Omental fat pad (tissue), 4 donors: ENCODE data around the gene MICU2. TPM values are rescaled to one million over a fixed set of nuclear protein-coding genes. Genes with fewer than 3 reads are reported as not detected.

ENCODE experiments used
- ATAC-seq: fragments of 150-250 bp; one replicate; pipeline ENCODE4 v1.9.1; 2016; ENCODE audit warnings: mild to moderate bottlenecking, moderate library complexity; ENCODE audit not compliant: low FRiP score
- DNase-seq: peaks from one replicate; pipeline ENCODE4 v3.0.0-alpha.2; 2019; ENCODE audit warnings: low spot score
- CTCF ChIP-seq, 3 donors: fragments of 450-650 bp; IDR thresholded peaks; one replicate each; pipeline ENCODE4 v1.5.1; 2016 to 2017; ENCODE audit warnings: antibody characterized with exemption in 3 of 3, mild to moderate bottlenecking in 3 of 3, moderate library complexity in 2 of 3
- total RNA-seq, 4 donors: library from RNA; depleted of rRNA; stranded (reverse); fragments of >200 nt; gene quantifications; one replicate each; pipeline ENCODE4 v1.1.0, GENCODE V29; 2016

Gene MICU2
- total RNA-seq, 4 donors from 2014 or later = 46.2 to 53.1 (median 47.9) TPM

- DNase-seq (peak; percentile 75), ATAC-seq (peak; percentile 87)
- peak in 2 of 3 donors; percentile 22 to 62 for TF ChIP-seq CTCF (IDR thresholded peaks at IDR 0.05)
Measured at GRCh38 chr13:21476893-21477472, 127.0 kb downstream of the MICU2 start.

GRCh38 chr13:21475115-21475514 is 128.9 kb downstream of the MICU2 start:
- no peak for TF ChIP-seq CTCF (IDR thresholded peaks at IDR 0.05)
- ATAC-seq = no peak

GRCh38 chr13:21470785-21471184 is 133.2 kb downstream of the MICU2 start:
- TF ChIP-seq CTCF (IDR thresholded peaks at IDR 0.05) = no peak
- DNase-seq = no peak
- no peak for ATAC-seq

More at GRCh38 chr13:21475115-21475514, 128.9 kb downstream of the MICU2 start:
- no peak for DNase-seq

GRCh38 chr13:21466527-21466926 is 137.4 kb downstream of the MICU2 start:
- TF ChIP-seq CTCF (IDR thresholded peaks at IDR 0.05) = no peak
- ATAC-seq (no peak), DNase-seq (no peak)

GRCh38 chr13:21465710-21466160 is 138.2 kb downstream of the MICU2 start:
- TF ChIP-seq CTCF (IDR thresholded peaks at IDR 0.05) = no peak
- no peak for ATAC-seq

GRCh38 chr13:21463424-21463823 is 140.5 kb downstream of the MICU2 start:
- DNase-seq (no peak), ATAC-seq (no peak)
- no peak for TF ChIP-seq CTCF (IDR thresholded peaks at IDR 0.05)

More at GRCh38 chr13:21465710-21466160, 138.2 kb downstream of the MICU2 start:
- no peak for DNase-seq

- DNase-seq (no peak), ATAC-seq (no peak)
- no peak for TF ChIP-seq CTCF (IDR thresholded peaks at IDR 0.05)
Measured at GRCh38 chr13:21461131-21461530, 142.8 kb downstream of the MICU2 start.
